GM13976 (cell line): Measurements from ENCODE around the gene COBL.

Source experiments
- DNase-seq: peaks from one replicate; pipeline ENCODE4 v3.0.0; 2012; ENCODE audit warnings: low spot score
- CTCF ChIP-seq: IDR thresholded peaks from 2 replicates; pipeline ENCODE4 v1.5.1; 2012; ENCODE audit warnings: borderline replicate concordance, mild to moderate bottlenecking; ENCODE audit not compliant: insufficient read depth; ENCODE audit errors: extremely low read depth, missing control alignments, control extremely low read depth
- in situ Hi-C: fragments of 300-500 bp; cut with MboI; formaldehyde crosslinking; loops from one replicate; pipeline ENCODE4 v1.12.0; 2022; ENCODE audit warnings: low sequenced_read_pairs, mixed read lengths, inconsistent platforms; ENCODE audit not compliant: unreplicated experiment

The COBL gene

GRCh38 chr7:51142741-51143385 is 173.7 kb downstream of the COBL start:
- TF ChIP-seq CTCF: no peak
- in situ Hi-C loops: no loop called here
- DNase-seq: no peak

- no peak for TF ChIP-seq CTCF
- in situ Hi-C loops: no loop called here
- no peak for DNase-seq
Measured at GRCh38 chr7:51141451-51142003, 175.1 kb downstream of the COBL start.

GRCh38 chr7:51140199-51141164 is 176.1 kb downstream of the COBL start:
- in situ Hi-C loops: no loop called here
- no peak for TF ChIP-seq CTCF

GRCh38 chr7:51139796-51140195 is 176.8 kb downstream of the COBL start:
- DNase-seq: no peak
- in situ Hi-C loops: no loop called here
- no peak for TF ChIP-seq CTCF

More at GRCh38 chr7:51140199-51141164, 176.1 kb downstream of the COBL start:
- DNase-seq: no peak

- DNase-seq: no peak
- TF ChIP-seq CTCF: no peak
Measured at GRCh38 chr7:51138123-51139085, 178.2 kb downstream of the COBL start.

More at GRCh38 chr7:51138123-51139085, 178.2 kb downstream of the COBL start:
- in situ Hi-C loops: no loop called here
